Suppressor macrophage treated with lipopolysaccharide for 4 hours (primary cell): ENCODE results near the gene TMEM26.
A peak's percentile ranks its signal among the peaks of the same experiment; 100 is the strongest.

Source experiments
- DNase-seq: peaks from one replicate; pipeline ENCODE4 v3.0.0-alpha.2; 2020

Gene TMEM26

DNA sequence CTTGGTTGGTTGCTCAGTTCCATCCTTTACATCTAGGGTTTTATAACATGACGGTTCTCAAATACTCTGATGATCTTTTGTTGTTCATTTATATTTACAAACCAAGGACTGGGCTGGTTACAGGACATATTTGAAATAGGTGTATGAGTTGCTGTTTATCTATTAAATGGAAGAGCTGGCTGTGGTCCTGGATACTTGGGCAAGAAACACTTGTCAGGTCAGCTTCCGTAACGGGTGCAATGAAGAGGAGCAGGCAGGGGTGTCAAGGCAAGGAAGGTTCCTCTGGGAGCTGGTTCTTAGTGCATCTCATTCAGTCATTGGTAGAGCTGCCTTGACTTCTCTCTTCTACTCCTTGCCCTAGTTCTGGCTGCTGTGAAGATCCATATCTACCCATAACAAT is 4.8 kb upstream of the TMEM26 start:
- DNase-seq, result no peak

DNA sequence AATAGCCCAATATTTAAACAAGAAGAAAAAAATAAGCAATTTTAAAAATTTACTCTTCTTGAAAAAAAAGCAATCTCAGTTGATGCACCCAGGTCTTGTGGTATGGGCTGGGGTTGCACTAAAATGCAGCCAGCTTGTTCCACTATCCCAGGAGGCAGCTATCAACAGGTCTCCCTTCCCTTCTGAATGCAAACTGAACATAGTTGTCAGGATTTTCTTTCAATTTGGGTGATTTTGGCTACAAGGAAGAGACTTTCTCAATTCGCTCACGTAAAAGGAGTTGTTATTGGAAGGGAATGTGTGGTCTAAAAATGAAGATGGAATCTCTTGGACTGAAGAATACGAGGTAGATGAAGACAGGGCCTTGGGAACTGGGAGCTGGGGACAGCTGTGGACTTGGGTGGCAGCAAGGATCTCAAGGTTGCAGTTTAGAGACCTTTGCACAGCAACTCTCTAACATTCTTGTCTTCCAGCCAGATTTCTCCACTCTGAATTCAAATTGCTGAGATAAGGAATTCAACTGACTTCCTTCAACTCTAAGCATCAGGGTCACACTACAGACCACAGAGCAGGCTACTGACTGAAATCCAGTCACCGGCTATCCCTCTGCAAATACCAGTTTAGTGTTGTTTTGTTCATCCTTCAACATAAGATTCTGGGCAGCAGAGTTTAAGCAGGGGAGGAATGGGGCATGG is 3.1 kb upstream of the TMEM26 start:
- no peak for DNase-seq

DNA sequence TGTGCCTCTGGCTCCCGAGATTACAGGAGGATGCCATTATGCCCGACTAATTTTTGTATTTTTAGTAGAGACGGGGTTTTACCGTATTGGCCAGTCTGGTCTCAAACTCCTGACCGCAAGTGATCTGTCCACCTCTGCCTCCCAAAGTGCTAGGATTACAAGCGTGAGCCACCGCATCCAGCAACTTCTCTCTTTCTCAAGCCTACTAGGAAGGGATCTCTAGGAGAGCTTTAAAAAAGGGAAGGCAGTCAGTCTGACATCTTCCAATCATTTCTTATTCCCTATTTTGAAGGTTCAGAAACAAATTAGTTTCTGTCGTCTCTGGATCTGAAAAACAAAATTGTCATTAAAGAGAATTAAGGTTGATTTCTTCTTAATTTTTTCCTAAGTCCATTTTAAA is 2.5 kb upstream of the TMEM26 start:
- DNase-seq, result no peak

DNA sequence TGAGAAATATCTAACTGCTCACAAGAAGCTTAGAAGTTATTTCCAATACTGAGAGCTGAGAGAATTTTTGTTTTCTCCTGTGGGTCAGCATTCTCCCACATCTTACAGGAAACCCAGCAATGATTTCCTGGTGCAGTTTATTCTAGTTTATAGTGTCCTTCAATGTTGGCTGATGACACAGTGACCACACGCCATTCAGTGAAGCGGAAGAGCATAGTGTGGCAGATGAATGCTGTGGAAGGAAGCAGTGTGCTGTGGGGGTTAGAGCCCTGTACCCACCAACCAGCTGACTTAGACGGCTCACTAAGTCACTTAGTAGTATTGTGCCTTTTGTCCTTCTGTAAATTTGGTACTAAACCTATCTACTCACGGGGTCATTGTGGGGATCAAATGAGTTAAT is 1.4 kb upstream of the TMEM26 start:
- DNase-seq, result no peak

DNA sequence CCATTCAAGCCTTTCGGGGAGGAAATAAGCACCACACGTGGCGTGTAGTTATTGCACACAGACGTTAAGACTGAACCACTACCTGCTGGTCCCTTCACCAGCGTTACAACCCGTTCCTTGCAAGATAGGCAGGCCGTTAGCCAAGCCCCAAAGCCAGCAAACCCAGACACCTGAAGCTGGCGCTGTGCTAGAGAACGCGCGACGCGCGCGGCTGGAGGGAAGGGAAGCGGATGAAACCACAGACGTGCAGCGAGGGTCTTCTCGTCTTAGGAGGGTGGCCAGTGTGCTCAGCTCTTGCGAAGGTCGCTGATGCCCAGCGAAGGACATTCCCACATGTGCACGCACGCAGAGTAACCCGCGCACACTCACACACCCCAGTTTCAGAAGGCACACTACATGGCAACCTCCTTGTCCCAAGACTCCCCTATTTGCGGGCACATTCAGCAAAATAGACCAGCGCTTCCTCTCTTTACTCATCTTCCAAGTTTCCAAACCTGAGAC is 980 bp downstream of the TMEM26 start:
- DNase-seq, result no peak

DNA sequence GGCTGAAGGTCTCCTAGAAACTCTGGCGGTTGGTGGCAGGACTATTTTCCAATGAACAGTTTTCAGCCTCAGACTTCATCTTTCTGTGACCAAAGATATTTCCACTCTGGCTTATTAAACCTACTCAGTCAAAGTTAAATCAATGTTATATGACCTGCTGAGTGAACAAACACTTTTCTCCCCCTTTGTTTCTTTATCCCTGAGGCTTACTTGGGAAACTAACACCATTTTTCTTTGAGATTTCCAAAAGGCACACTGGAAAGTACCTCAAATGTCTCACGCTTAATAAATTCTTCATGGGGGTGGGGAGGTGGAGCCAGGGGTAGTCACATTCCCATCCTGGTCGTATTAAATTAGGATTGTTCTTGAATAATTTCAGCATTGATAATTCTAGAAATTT is 1.8 kb downstream of the TMEM26 start:
- DNase-seq, result no peak

DNA sequence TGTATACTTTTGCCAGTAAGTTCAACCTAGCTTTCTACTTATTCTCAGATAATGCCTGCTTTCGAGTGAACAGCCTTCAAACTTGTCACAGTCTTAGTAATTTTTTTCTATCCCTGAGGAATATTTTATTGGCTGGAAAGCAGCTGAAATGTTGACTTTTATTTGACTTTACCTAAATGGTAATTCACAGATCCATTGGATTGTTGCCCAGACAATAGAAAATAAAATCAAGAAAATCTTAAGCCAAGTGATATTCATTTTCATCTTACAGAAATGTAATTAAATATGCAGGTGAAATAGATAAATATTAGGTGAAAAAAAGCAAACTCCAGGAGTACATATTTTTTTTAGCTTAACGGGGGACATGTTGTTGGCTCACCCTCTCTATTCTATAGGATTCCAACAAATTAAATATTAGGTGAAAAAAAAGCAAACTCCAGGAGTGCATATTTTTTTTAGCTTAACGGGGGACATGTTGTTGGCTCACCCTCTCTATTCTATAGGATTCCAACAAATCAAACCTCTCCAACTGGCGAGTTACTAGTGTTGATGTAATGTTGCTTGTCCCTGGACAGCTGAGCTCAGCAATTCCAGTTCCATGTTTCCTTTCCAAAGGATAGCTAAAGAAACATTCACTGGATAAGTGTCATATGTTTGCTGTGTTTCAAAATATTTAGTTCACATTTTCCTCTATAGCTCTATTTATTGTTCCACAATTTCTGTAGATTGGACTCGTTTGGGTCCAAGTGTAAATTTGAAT is 4.2 kb downstream of the TMEM26 start:
- no peak for DNase-seq

DNA sequence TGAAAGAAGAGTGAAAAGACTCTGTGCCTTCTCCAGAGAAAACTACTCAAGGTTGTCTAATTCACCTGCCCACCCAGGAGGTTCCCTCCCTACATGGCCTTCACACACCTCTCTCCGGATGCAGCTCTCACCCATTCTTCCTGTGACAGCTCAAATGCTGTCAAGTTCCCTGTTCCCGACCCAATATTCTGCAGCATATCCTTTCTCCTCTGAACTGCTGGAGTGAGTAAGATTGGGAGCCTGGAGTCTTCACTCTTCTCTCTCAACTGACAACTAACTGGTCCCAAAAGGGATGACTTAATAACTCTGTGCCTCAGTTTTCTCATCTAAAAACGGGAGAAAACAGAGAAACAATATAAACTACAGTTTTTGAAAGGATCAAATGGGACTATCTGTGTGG is 5.1 kb downstream of the TMEM26 start:
- DNase-seq, result no peak

DNA sequence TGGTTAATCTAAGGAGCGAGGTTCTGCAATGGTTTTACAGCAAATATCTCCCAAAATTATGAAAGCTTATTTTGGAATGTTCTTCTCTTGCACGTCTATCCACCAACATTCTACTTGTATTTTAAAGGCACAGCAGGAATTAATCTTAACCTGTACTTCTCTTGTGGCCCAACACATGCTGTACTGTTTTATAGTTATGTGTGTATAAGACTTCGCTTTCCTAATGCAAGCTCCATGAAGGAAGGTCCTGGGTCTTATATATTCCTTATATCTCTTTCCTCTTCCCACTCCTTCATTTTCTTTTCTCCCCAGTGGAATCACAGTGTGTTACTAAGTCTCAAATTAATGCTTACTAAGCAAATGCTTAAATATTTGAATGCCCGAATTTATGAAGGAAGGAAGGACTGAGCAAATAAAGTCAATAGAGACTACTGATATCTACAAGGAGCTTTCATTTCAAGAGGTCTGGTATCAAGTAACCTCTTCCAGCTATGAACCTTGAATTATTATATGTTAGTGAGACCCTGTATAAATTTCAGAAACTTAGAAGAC is 14.0 kb downstream of the TMEM26 start:
- DNase-seq, result no peak

DNA sequence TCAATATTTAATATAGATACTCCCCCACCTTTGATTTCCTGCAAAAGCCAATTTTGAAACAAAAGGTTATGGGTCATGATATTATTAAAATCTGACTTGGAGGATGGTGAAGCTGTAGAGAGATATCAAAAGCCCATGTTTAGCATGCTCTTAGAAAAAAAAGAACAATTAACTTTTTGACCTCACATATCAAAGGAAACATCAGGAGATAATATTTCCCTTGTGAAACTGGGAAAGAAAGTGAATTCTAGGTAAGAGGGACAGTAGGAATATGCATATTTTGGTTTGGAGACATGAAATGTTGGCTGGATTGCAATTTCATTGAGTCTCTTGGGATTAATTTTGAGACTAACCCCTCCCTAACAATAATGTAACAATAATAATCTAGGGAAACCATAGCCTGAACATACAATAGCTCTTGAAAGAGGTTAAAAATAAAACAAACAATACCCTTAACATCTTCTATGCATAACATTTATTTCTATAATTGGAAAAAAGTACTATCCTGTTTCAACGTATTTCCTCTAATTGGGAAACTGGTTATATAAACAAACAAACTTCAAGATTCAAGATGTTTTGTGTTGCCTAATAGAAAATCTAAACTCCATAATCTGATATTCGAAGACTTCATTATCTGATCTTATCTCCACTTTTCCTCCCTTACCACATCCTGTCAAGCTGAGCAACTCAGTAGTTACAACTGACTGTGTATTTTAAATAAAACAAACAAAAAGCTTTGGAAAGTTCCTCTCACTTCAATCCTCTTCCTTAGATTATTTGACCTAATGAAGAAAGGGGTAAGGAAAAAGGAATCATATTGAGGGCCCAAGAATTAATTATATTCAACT is 14.8 kb downstream of the TMEM26 start:
- DNase-seq, result no peak

DNA sequence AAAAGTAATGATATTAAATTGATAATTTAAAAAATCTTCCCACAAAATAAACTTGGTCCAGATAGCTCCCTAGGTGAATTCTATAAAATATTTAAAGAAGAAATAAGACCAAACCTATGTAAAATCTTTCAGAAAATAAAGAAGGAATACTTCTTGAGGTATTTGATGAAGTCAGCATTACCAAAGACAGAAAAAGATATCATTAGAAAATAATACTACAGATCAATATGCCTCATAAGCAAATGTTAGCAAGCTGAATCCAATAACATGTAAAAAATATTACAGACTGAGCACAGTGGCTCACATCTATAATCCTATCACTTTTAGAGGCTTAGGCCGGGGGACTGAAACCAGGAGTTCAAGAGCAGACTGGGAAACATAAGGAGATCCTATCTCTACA is 30.0 kb downstream of the TMEM26 start:
- no peak for DNase-seq

DNA sequence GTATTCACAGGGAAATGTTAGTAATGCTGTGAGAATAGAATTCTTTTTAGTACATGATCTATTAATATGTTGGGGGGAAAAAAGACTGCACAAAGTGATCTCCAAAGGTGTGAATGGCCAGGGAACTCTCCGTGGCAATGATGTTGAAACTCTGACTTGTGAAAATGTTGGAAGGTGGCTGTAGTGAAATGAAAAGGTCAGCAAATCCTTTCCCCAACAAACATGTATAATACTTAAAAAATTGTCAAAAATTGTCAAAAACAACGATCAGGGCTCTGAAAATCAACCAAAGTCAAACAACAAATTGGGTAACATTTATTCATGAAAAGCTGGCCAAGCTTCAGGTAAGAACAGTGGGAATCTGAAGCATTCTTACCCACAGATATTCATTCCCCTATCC is 35.5 kb downstream of the TMEM26 start:
- no peak for DNase-seq

DNA sequence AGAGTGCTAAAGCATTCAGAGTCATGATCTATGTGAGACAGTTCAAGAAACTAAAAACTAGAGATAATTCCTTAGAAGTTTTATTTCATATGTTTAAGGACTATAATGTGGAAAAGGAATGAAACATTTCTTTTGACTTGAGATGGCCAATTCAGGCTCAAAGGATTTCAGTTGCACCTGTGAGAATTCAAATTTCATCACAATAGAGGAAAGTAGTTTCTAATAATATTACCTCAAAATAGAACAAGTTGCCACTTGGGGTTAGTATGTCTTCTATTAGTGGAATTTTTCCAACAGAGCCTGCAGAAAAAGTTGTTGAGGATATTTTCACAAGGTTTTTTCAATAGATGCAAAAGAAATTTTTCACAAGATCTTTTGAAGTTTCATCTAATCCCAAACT is 37.4 kb downstream of the TMEM26 start:
- no peak for DNase-seq

DNA sequence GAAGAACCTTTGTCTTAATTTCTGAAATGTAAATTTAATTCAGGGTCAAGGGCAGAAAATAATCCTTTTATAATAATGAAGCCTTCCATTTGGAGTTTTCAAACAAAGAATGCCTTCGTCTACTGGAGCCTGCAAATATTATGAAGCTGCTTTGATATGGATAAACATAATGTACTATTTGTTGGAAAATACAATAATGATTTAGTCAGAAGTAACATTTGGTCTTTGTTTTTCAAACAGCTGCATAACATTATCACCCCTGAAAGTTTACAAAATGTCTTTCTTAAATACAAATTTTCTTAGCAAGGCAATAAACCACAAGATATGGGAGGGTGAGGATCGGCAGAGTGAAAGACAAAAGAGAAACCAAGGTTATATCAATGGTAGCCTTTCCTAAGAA is 41.5 kb downstream of the TMEM26 start:
- DNase-seq, result no peak

DNA sequence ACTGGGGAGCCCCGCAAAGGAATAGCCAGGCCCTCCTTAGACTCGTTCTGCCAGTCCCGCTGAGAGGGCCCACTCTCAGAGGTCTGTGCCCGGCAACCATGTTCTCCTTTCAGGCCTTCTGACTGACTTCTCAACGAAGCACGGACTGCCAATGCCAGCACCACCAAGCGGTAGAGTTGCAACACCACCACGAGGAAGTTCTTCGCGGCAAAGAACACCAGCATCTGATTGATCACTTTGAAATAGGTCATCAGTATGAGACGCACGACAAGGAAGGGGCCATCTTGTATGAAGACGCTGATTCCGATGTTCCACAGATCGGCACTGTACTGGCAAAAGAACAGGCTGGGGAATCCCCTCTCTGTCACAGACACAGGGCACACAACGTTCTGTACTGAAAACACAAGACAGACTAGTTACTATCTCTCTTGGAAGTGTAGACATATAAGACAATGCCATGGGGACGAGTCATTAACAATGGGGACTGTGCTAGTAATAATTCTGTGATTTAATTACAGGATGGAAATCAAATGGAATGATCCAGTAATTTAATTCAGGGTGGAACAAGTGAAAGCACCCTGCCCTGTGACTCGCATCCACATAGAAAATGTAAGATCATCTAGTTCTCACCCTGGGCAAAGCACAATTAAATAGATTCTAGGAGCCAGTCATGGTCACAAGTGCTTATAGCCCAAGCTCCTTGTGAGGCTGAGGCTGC is 42.7 kb downstream of the TMEM26 start:
- DNase-seq, result no peak

DNA sequence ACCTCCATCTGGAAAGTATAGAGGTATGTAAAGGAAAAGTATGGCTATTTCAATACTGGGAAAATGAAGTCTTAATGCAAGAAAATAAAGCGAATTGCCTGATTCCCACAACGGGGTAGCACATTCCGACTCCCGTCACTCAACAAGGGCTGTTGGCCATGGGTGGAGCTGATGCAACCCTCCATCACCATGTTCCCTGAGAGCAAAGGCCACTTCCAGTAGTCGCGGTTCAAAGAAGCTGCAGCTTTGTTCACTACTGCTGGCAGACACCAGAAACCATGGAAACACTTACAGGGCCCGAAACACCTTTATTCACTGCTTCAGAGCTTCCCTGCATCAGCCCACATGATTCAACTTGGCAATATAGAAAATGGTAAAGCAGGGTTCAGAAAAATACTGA is 44.0 kb downstream of the TMEM26 start:
- DNase-seq, result no peak

DNA sequence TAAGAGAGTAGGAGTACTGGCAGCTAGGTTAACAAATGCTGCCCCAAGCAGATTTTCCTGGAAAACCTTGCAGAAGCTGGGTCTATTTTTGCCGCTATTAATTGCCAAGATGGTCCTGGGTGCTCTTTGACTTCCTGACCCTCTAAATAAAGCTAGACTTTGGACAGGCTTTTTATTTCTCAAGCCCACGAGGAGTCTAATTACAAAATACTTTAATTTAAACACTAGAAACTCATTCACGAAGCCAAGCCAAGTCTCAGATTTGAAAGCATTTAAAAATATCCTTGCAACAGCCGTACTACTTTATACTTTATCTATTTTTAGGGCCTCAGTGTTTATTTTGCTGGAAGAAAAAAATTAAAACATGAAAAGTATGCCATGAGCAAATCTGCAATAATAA is 45.1 kb downstream of the TMEM26 start:
- no peak for DNase-seq

DNA sequence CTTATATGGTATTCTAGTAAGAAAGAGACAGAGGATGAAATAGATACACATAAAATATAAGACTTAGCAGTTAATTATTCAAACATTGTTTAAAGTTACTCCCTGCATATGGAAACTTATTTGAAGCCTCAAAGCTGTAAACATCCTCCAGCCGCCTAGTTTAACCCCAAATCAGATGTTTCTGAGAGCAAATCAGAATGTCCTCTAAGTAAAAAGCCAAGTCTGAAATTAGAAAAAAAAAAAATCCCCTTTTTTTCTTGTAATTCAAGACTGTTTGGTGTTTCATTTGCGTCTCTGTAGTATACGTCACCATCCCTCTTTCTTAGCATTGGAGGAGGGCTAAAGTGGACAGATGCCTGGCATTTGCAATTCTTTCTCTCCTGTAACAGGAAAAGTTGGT is 46.4 kb downstream of the TMEM26 start:
- DNase-seq, result no peak

DNA sequence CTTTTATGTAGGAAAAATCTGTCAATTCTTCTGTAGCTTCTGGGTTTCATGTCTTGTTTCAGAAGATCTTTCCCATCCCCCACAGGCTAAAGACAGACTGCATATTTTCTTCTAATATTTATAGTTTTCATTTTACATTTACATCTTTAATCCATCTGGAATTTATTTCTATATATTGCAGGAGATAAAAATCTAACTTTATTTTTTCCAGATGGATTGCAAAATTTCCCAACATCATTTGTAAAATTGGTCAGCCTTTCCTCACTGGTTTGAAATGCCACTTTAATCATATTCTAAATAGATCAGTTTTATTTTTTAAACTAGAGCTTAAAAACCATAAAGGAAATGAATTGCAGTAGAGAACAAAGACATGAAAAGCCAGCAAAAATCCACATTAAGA is 46.9 kb downstream of the TMEM26 start:
- DNase-seq, result no peak

DNA sequence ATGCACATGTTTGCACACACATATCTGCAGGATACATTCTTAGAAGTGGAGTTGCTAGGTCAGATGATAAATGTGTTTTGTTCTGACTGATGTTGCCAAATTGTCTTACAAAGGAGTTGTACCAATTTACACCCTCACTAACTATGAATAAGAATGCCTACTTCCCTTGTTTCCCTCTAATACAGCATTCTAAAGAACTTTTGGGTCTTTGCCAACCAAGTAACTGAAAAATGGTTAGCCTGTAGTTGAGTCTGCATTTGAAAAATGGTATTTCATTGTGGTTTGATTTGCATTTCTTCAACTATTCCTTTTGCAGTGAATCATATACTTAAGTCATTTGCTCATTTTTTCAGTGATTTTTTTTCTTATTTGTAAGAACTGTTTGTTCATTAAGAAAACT is 48.4 kb downstream of the TMEM26 start:
- no peak for DNase-seq

DNA sequence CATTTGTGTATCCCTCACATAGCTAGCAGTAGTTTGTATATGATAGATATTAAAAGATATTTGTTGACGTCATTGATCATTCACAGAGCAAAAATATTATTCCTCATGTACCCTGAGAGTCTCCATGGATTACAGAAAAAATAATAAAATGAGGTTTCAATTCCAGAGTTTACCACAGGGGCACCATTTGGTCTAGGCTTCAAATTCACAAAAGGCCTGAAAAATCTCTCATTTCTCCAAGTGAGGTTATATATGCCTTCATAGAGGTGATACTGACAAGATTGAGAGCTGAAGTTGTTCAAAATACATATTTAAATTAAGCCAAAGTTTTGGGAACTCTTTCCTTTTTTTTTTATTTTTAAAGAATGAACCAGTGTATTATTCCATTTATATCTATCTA is 52.7 kb downstream of the TMEM26 start:
- DNase-seq, result no peak

DNA sequence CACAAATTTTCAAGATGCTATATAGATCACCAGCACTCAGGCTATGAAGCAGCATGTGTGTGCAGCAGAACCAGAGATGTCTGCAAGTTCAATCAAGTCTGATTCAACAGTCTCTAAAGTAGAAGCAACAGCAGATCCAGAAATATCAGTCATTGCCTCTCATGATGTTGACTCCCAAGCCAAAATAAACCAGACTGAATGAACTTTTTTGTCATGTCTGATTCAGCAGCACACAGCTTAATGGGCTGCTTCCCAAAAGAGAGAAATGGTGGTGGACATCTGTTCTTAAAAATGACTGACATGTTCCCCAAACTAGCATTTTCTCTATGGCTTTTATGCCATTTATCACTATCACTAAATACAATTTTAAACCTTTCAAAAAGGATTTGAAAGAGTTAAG is 53.8 kb downstream of the TMEM26 start:
- peak; percentile 43 for DNase-seq
